LNCaP clone FGC (cell line): Measurements from ENCODE around the gene UBXN4.

ENCODE experiments used
- DNase-seq: peaks from one replicate; pipeline ENCODE4 v3.0.0-alpha.2; 2011; ENCODE audit warnings: low read depth
- H3K4me3 ChIP-seq: 2 replicates; pipeline ENCODE4 v1.5.1; 2011; ENCODE audit warnings: mild to moderate bottlenecking, low read depth, low read length, control low read depth
- TF ChIP-seq, protein P1 (sequence below): IDR thresholded peaks from 2 replicates; pipeline ENCODE4 v1.5.1; 2012; ENCODE audit warnings: mild to moderate bottlenecking; ENCODE audit not compliant: control insufficient read depth, insufficient read depth; ENCODE audit errors: extremely low read depth

Gene UBXN4

GRCh38 chr2:135825550-135826176 is 84.0 kb downstream of the UBXN4 start:
- H3K4me3 ChIP-seq = no peak overlapping the region
- DNase-seq = no peak
- TF ChIP-seq, protein P1, sequence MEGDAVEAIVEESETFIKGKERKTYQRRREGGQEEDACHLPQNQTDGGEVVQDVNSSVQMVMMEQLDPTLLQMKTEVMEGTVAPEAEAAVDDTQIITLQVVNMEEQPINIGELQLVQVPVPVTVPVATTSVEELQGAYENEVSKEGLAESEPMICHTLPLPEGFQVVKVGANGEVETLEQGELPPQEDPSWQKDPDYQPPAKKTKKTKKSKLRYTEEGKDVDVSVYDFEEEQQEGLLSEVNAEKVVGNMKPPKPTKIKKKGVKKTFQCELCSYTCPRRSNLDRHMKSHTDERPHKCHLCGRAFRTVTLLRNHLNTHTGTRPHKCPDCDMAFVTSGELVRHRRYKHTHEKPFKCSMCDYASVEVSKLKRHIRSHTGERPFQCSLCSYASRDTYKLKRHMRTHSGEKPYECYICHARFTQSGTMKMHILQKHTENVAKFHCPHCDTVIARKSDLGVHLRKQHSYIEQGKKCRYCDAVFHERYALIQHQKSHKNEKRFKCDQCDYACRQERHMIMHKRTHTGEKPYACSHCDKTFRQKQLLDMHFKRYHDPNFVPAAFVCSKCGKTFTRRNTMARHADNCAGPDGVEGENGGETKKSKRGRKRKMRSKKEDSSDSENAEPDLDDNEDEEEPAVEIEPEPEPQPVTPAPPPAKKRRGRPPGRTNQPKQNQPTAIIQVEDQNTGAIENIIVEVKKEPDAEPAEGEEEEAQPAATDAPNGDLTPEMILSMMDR = no peak

GRCh38 chr2:135826544-135826943 is 84.9 kb downstream of the UBXN4 start:
- no peak overlapping the region for H3K4me3 ChIP-seq
- DNase-seq = no peak
- TF ChIP-seq, protein P1 = no peak

DNA sequence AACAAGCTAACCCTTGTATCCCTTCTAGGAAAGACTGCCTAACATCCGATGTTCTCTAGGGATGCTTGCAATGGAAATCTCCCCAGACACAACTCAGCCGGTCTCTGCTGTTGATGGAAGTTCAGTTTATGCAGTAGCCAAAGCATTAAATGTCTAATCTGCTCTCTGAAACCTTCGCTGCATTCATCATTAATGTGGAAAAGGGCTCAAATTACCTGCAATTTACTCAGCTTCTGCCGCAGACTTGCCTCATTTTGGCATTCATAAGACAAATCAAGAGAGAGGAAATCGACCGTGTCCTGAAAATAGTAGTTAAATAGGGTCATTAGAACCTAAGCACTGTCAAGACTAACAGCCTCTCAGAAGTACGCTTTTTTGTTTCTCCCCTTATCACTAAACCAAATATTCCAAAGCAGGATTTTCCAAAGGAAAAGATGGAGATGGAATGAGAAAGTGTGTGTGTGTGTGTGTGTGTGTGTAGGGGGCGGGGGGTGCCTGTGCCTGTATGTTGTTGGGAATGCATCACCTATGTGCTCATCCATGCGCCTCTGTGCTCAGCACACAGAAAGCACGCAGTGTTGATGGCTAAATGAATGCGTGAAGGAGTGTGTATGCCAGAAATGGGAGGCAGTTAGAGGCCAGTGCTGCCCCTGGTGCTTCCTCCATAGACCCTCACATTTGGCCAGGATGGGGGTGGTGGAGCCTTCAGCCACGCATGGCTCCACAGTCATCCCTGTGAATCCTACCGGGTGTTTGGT is 87.9 kb downstream of the UBXN4 start:
- no peak overlapping the region for H3K4me3 ChIP-seq
- DNase-seq = no peak
- TF ChIP-seq, protein P1 = no peak

- DNase-seq = no peak
- TF ChIP-seq, protein P1 = no peak
- H3K4me3 ChIP-seq = no peak overlapping the region
Observed at GRCh38 chr2:135831180-135831812, 89.6 kb downstream of the UBXN4 start.

- DNase-seq = no peak
- no peak overlapping the region for H3K4me3 ChIP-seq
- TF ChIP-seq, protein P1 = no peak
Observed at GRCh38 chr2:135832891-135833290, 91.2 kb downstream of the UBXN4 start.
